Parathyroid adenoma (tissue), 2 donors: Measurements from ENCODE around the gene MAP3K21.

Experiments
- H2AFZ ChIP-seq: fragments of 300-600 bp; sonication (generic); one replicate; pipeline ENCODE4 v1.7.0; 2017; ENCODE audit warnings: antibody characterized with exemption, mild to moderate bottlenecking
- H3K27ac ChIP-seq: fragments of 300-600 bp; sonication (generic); one replicate; pipeline ENCODE4 v1.7.0; 2017
- H3K27me3 ChIP-seq: fragments of 300-600 bp; sonication (generic); one replicate; pipeline ENCODE4 v1.7.0; 2017; ENCODE audit warnings: low read length; ENCODE audit not compliant: control insufficient read depth, insufficient read depth
- H3K36me3 ChIP-seq: fragments of 300-600 bp; sonication (generic); one replicate; pipeline ENCODE4 v1.7.0; 2017; ENCODE audit warnings: low read length; ENCODE audit not compliant: control insufficient read depth, insufficient read depth
- H3K4me1 ChIP-seq: fragments of 300-600 bp; sonication (generic); one replicate; pipeline ENCODE4 v1.7.0; 2017; ENCODE audit warnings: control low read depth
- H3K4me2 ChIP-seq: fragments of 300-600 bp; sonication (generic); one replicate; pipeline ENCODE4 v1.7.0; 2017; ENCODE audit warnings: low read length
- H3K4me3 ChIP-seq: fragments of 300-600 bp; sonication (generic); one replicate; pipeline ENCODE4 v1.7.0; 2017; ENCODE audit warnings: low read depth, low read length
- H3K79me2 ChIP-seq: fragments of 300-600 bp; sonication (generic); one replicate; pipeline ENCODE4 v1.7.0; 2017; ENCODE audit warnings: control low read depth
- H3K9ac ChIP-seq: fragments of 300-600 bp; sonication (generic); one replicate; pipeline ENCODE4 v1.7.0; 2017; ENCODE audit warnings: mild to moderate bottlenecking
- H3K9me3 ChIP-seq: fragments of 300-600 bp; sonication (generic); one replicate; pipeline ENCODE4 v1.7.0; 2017; ENCODE audit warnings: low read length; ENCODE audit not compliant: control insufficient read depth
- TF ChIP-seq, protein P1 (sequence below): fragments of 300-600 bp; sonication (generic); IDR thresholded peaks from one replicate; pipeline ENCODE4 v1.7.0; 2017; ENCODE audit warnings: antibody characterized with exemption, mild to moderate bottlenecking
- donor health status: primary hyperparathyroidism.

Gene MAP3K21

DNA sequence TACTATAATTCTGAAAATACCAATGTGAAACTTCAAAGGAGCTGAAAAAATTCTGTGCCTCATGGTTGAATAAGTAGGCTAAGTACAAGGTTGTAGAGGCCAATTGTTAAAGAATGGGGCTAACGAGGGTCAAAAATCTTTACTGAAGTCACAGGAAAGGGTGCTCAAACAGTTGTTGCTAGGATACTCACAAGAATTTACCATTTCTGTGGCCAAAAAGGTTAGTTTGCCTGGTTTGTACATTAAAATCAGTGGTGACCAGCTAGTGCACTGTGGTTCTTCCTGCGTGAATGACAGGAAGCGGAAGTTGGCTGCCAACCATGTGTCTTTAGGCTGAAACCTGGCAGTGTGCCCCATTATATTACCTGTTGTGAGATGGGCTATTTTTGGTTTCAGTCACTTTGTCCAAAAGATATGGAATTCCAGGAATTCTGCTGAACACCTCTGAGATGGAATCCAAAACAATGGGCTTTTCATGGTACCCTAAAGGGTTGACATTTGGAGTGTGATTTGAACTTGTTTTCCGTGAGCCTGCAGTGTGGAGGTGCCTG lies 13.5 kb downstream of the MAP3K21 start:
- Histone ChIP-seq H3K9ac (no peak overlapping the region), H3K79me2 (peaks cover 1% of the 10 kb centered on the region), H3K4me2 (no peak overlapping the region), H3K36me3 (no peaks in the 10 kb centered on the region), H3K4me3 (no peak overlapping the region), H3K27me3 (no peaks in the 10 kb centered on the region), H2AFZ (no peak overlapping the region), H3K4me1 (peaks cover 4% of the 10 kb centered on the region), H3K9me3 (no peaks in the 10 kb centered on the region), H3K27ac (no peak overlapping the region)
- TF ChIP-seq, protein P1, sequence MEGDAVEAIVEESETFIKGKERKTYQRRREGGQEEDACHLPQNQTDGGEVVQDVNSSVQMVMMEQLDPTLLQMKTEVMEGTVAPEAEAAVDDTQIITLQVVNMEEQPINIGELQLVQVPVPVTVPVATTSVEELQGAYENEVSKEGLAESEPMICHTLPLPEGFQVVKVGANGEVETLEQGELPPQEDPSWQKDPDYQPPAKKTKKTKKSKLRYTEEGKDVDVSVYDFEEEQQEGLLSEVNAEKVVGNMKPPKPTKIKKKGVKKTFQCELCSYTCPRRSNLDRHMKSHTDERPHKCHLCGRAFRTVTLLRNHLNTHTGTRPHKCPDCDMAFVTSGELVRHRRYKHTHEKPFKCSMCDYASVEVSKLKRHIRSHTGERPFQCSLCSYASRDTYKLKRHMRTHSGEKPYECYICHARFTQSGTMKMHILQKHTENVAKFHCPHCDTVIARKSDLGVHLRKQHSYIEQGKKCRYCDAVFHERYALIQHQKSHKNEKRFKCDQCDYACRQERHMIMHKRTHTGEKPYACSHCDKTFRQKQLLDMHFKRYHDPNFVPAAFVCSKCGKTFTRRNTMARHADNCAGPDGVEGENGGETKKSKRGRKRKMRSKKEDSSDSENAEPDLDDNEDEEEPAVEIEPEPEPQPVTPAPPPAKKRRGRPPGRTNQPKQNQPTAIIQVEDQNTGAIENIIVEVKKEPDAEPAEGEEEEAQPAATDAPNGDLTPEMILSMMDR, result no peak

DNA sequence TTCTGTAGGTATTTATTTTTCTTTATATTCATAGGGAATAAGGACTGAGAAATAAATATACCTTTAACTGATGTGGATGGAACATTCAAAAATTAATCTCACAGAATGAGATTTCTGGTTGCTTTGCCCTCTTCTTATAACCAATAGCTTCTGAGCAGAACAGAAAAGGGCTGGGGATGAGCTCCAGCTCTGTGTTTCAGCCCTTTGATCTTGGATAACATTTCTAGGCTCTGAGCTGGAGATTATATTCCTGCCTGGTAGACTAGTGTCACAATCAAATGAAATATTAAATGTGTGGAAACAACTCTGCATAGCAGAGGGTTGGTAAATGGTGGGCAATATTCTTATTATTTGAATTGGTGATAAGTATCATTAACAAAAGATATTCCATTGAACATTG lies 14.6 kb downstream of the MAP3K21 start:
- Histone ChIP-seq H3K9me3 (no peaks in the 10 kb centered on the region), H3K36me3 (no peaks in the 10 kb centered on the region), H3K4me3 (no peak overlapping the region), H3K27me3 (no peaks in the 10 kb centered on the region), H3K4me1 (peaks cover 4% of the 10 kb centered on the region), H3K4me2 (no peak overlapping the region), H2AFZ (no peak overlapping the region), H3K27ac (no peak overlapping the region), H3K79me2 (no peaks in the 10 kb centered on the region), H3K9ac (no peak overlapping the region)
- TF ChIP-seq, protein P1, result no peak

DNA sequence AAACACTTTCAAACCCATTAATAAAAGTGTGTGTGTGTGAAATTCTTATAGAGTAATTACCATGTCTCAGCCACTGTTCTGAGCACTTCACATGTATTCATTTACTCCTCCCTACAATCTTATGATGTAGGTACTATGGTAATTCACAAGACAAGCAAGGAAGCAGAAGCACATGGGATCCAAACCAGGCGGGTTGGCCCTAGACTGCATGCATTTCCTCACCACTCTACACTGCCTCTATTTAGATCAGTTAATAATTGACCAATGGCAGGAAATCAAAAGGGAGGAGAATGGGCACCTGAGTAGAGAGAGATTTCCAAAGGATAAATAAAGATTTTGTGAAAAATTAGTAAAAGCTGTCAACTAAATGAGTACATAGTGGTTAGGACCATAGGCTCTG lies 15.7 kb downstream of the MAP3K21 start:
- H3K27me3 ChIP-seq, result no peaks in the 10 kb centered on the region
- H3K4me3 ChIP-seq, result no peak overlapping the region
- no peak overlapping the region for H2AFZ ChIP-seq
- no peak overlapping the region for H3K9ac ChIP-seq
- no peaks in the 10 kb centered on the region for H3K9me3 ChIP-seq
- no peaks in the 10 kb centered on the region for H3K36me3 ChIP-seq
- no peak overlapping the region for H3K27ac ChIP-seq
- no peak overlapping the region for H3K4me2 ChIP-seq
- H3K79me2 ChIP-seq, result no peaks in the 10 kb centered on the region
- TF ChIP-seq, protein P1, result no peak
- peaks cover 4% of the 10 kb centered on the region for H3K4me1 ChIP-seq

DNA sequence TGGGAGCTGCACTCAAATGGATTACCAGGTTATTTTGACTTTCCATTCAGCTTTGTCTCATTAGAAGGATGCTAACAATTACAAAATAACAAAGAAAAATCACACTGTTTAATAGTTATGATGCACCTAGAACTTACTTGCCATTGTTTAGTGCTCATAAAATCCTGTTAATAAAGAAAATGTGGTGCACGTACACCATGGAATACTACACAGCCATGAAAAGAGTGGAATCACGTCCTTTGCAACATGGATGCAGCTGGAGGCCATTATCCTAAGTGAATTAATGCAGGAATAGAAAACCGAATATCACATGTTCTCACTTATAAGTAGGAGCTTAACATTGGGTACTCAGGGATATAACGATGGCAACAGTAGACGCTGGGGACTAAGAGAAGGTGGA lies 19.8 kb downstream of the MAP3K21 start:
- TF ChIP-seq, protein P1, result no peak
- Histone ChIP-seq H3K4me1 (no peaks in the 10 kb centered on the region), H3K36me3 (no peaks in the 10 kb centered on the region), H3K9me3 (no peaks in the 10 kb centered on the region), H3K4me2 (no peak overlapping the region), H3K27ac (no peak overlapping the region), H3K79me2 (no peaks in the 10 kb centered on the region), H3K27me3 (no peaks in the 10 kb centered on the region), H3K4me3 (no peak overlapping the region), H3K9ac (no peak overlapping the region), H2AFZ (no peak overlapping the region)

DNA sequence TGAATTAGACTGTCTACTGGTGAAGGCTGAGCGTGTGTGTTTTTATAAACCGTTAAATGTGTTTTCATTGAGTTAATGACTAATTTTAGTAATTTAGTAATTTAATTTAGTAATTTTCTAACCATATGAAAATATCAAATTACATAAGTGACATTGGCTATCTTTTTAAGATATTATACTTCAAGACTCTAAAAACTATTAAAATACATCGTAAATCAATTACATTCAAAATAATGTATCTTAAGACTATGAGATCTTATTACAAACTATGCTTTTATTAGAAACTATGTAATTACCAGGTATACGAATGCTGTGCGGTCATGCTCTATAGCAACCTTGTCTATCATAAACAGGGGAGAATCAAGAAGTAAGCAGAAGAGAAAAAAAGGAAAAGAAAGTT lies 21.6 kb downstream of the MAP3K21 start:
- Histone ChIP-seq H3K27ac (no peak overlapping the region), H3K36me3 (no peaks in the 10 kb centered on the region), H3K9ac (no peak overlapping the region), H2AFZ (no peak overlapping the region), H3K79me2 (no peaks in the 10 kb centered on the region), H3K27me3 (no peaks in the 10 kb centered on the region), H3K4me3 (no peak overlapping the region), H3K4me2 (no peak overlapping the region), H3K4me1 (no peaks in the 10 kb centered on the region), H3K9me3 (no peaks in the 10 kb centered on the region)
- TF ChIP-seq, protein P1, result no peak
